HepG2 (cell line): Measurements from ENCODE around the gene SLC17A5. TPM values are rescaled to one million over a fixed set of nuclear protein-coding genes. Genes with fewer than 3 reads are reported as not detected.

Experiments used
- ATAC-seq: fragments of 200-7000 bp; cut with Tn5 transposase; 3 replicates; pipeline ENCODE4 v1.9.1; 2020; ENCODE audit warnings: mild to moderate bottlenecking, moderate library complexity
- BruUV-seq: library from RNA; stranded (reverse); fragments of 400-500 nt; replicated peaks from 2 replicates; lab custom pipeline; 2021; lab: Mats Ljungman, UMichigan
- CTCF ChIA-PET: fragments of 300-600 bp; formaldehyde crosslinking; extraction: SDS; loops from one replicate; lab custom pipeline; 2021; ENCODE audit warnings: low total read pairs, inconsistent platforms, low intra/inter-chr PET ratio; lab: Yijun Ruan, JAX
- POLR2A ChIA-PET: fragments of 350-600 bp; sonication (Branson Sonifier 250); formaldehyde crosslinking; loops from one replicate; lab custom pipeline; 2020; ENCODE audit warnings: antibody characterized with exemption, inconsistent platforms; lab: Yijun Ruan, JAX
- DNase-seq: peaks from one replicate; pipeline ENCODE4 v3.0.0-alpha.2; 2015; ENCODE audit warnings: low spot score
- FAIRE-seq: peaks from 3 replicates; lab custom pipeline; 2011; peaks lifted over from hg19 to GRCh38; lab: Jason Lieb, UNC
- H2AFZ ChIP-seq: one replicate; pipeline ENCODE4 v1.6.1; 2011; ENCODE audit warnings: low read length, inconsistent platforms
- H3K27ac ChIP-seq: fragments of 300-600 bp; 3 replicates; pipeline ENCODE4 v1.8.0; 2011; ENCODE audit warnings: mixed run types, mild to moderate bottlenecking, mixed read lengths, low read length, inconsistent platforms; ENCODE audit not compliant: insufficient read depth; ENCODE audit errors: extremely low read length
- H3K27me3 ChIP-seq, 2 experiments: fragments of 200-600 bp in 1 of 2; 2 replicates in 1 of 2; 3 replicates in 1 of 2; pipeline versions ENCODE4 v1.6.0 to v1.8.0; 2011; ENCODE audit warnings: low read length in 2 of 2, mild to moderate bottlenecking in 2 of 2, moderate library complexity in 2 of 2, inconsistent platforms in 1 of 2; ENCODE audit not compliant: insufficient read depth in 2 of 2, control insufficient read depth in 1 of 2
- H3K36me3 ChIP-seq, 2 experiments: fragments of 200-600 bp in 1 of 2; replicated peaks in 1 of 2; 2 replicates in 1 of 2; 3 replicates in 1 of 2; pipeline versions ENCODE4 v1.5.1 to v1.8.0; 2011; ENCODE audit warnings: low read length in 2 of 2, inconsistent platforms in 1 of 2; ENCODE audit not compliant: insufficient read depth in 2 of 2, control insufficient read depth in 1 of 2
- H3K4me1 ChIP-seq: 2 replicates; pipeline ENCODE4 v1.5.1; 2012; ENCODE audit warnings: low read length, inconsistent platforms; ENCODE audit not compliant: insufficient read depth
- H3K4me2 ChIP-seq: 2 replicates; pipeline ENCODE4 v1.6.0; 2011; ENCODE audit warnings: low read depth, low read length, inconsistent platforms
- H3K4me3 ChIP-seq, 3 experiments: fragments of 200-600 bp in 1 of 3; sonication (generic), shearing (Covaris generic) in 1 of 3; replicated peaks in 1 of 3; 2 replicates each; pipeline ENCODE4 v1.5.1; 2011 to 2016; ENCODE audit warnings: low read length in 3 of 3, inconsistent platforms in 2 of 3, low read depth in 2 of 3, mild to moderate bottlenecking in 2 of 3, control low read depth in 1 of 3, mixed read lengths in 1 of 3; ENCODE audit not compliant: insufficient read depth in 1 of 3
- H3K79me2 ChIP-seq: one replicate; pipeline ENCODE4 v1.6.1; 2011; ENCODE audit warnings: low read length, inconsistent platforms; ENCODE audit not compliant: insufficient read depth
- H3K9ac ChIP-seq: 2 replicates; pipeline ENCODE4 v1.6.0; 2011; ENCODE audit warnings: mild to moderate bottlenecking, low read depth, low read length, inconsistent platforms; ENCODE audit not compliant: insufficient read depth
- H3K9me3 ChIP-seq: 2 replicates; pipeline ENCODE4 v1.5.1; 2012; ENCODE audit warnings: mild to moderate bottlenecking, low read length
- H4K20me1 ChIP-seq: 2 replicates; pipeline ENCODE4 v1.6.0; 2011; ENCODE audit warnings: inconsistent platforms, mild to moderate bottlenecking, low read length, moderate library complexity; ENCODE audit not compliant: insufficient read depth
- MAFF ChIP-seq: IDR thresholded peaks from 2 replicates; pipeline ENCODE4 v1.6.1; 2011; ENCODE audit warnings: low read depth, low read length, improper control_type of control experiment
- MAFK ChIP-seq, 2 experiments: IDR thresholded peaks in 1 of 2; conservative IDR thresholded peaks in 1 of 2; 2 replicates each; pipeline ENCODE4 v1.6.1; 2011; ENCODE audit warnings: improper control_type of control experiment in 2 of 2, low read length in 2 of 2
- PAXIP1 ChIP-seq: sonication (generic); formaldehyde crosslinking; conservative IDR thresholded peaks from 2 replicates; pipeline ENCODE4 v1.4.0; 2020; ENCODE audit warnings: mild to moderate bottlenecking, missing genetic modification reagents, moderate library complexity
- ZBTB3 ChIP-seq: sonication (generic); formaldehyde crosslinking; IDR thresholded peaks from 2 replicates; pipeline ENCODE4 v1.4.0; 2020; ENCODE audit warnings: low read depth, mild to moderate bottlenecking, moderate library complexity, missing genetic modification reagents, borderline replicate concordance
- ZNF234 ChIP-seq: sonication (generic); formaldehyde crosslinking; conservative IDR thresholded peaks from 2 replicates; pipeline ENCODE4 v1.5.1; 2020; ENCODE audit warnings: mild to moderate bottlenecking, missing genetic modification reagents
- ZNF441 ChIP-seq: sonication (generic); formaldehyde crosslinking; IDR thresholded peaks from 2 replicates; pipeline ENCODE4 v1.7.0; 2021; ENCODE audit warnings: missing genetic modification reagents, borderline replicate concordance
- WGBS: methylation state at CpG from one replicate; pipeline ENCODE4 v1.1.6; 2017; ENCODE audit warnings: low lambda C conversion rate; 5-methylcytosine and 5-hydroxymethylcytosine counted together
- in situ Hi-C: cut with HindIII; loops from 2 replicates; pipeline ENCODE4 v1.10.0; 2017; ENCODE audit warnings: low pct_unique_long_range_greater_than_20kb; ENCODE audit not compliant: extremely low pct_ligation_motif_present
- intact Hi-C: fragments of 100-400 bp; cut with micrococcal nuclease; formaldehyde crosslinking; loops from one replicate; pipeline ENCODE4 v1.10.0; 2022; ENCODE audit not compliant: unreplicated experiment
- polyA plus RNA-seq, 8 experiments: library from polyadenylated mRNA; depleted of rRNA in 3 of 8; stranded (reverse) in 7 of 8; unstranded in 1 of 8; fragments of >200 nt; fragmentation: Illumina TruSeq in 4 of 8; extraction: Trizol in 4 of 8; gene quantifications; 2 replicates each; pipeline versions ENCODE4 v1.2.1 to v1.2.3, GENCODE V29; 2011 to 2016; ENCODE audit warnings: low read depth in 4 of 8, missing spikeins in 1 of 8, mixed read lengths in 1 of 8; ENCODE audit not compliant: insufficient read depth in 1 of 8
- total RNA-seq, 5 experiments: library from RNA; depleted of rRNA; stranded (reverse); fragments of >200 nt; fragmentation: Illumina TruSeq; extraction: Trizol; gene quantifications; 2 replicates each; pipeline ENCODE4 v1.2.3, GENCODE V29; 2016; ENCODE audit warnings: low read depth in 1 of 5

Gene SLC17A5
- total and polyA plus RNA-seq, 2 of the 13 experiments (the other 11 are each of a cell fraction or from before 2014, with no cell fraction given), result 18.3 to 20.5 TPM

GRCh38 chr6:73703466-73703865 is 49.7 kb upstream of the SLC17A5 start:
- Histone ChIP-seq H3K4me2 (no peak overlapping the region), H3K27me3 (no peaks in the 10 kb centered on the region), H3K36me3 (no peaks in the 10 kb centered on the region), H3K9ac (no peak overlapping the region), H3K27ac (no peak overlapping the region), H4K20me1 (no peaks in the 10 kb centered on the region), H3K4me1 (peaks cover 21% of the 10 kb centered on the region), H3K9me3 (no peaks in the 10 kb centered on the region), H2AFZ (no peak overlapping the region), H3K4me3 (no peak overlapping the region), H3K79me2 (no peaks in the 10 kb centered on the region)
- intact Hi-C loops, result no loop called here
- ChIA-PET POLR2A (interaction anchor here (0.7 kb wide), 1 partner anchor 1564 kb away, joined by 3 read pairs; no protein-coding TSS in a partner anchor), CTCF (no interaction called here)
- ATAC-seq (no peak), DNase-seq (no peak), FAIRE-seq (no peak)
- in situ Hi-C loops, result no loop called here
- TF ChIP-seq ZNF441 (CRISPR knock-in tag) (no peak), MAFK (conservative IDR thresholded peaks at IDR 0.05 in 1 of 2, IDR thresholded peaks at IDR 0.05 in 1 of 2; ENCODE audit: low read length in 2 of 2) (peak in 1 of 2 experiments; percentile 51; a peak in 1 of 4 replicates), ZBTB3 (CRISPR knock-in tag) (no peak), ZNF234 (CRISPR knock-in tag) (no peak), MAFF (peak; percentile 33; the same call in 1 of the 2 replicates), PAXIP1 (CRISPR knock-in tag) (no peak)
- 82% methylated on average over 1 of the region's 1 CpG for WGBS
- no TSS peak for BruUV-seq
